WTC11 (cell line): ENCODE results near the gene AGBL5.

ENCODE experiments used
- ARID4B ChIP-seq: sonication (generic); formaldehyde crosslinking; IDR thresholded peaks from 2 replicates; pipeline ENCODE4 v1.8.0; 2023; ENCODE audit warnings: missing genetic modification reagents, mild to moderate bottlenecking, borderline replicate concordance
- ATF2 ChIP-seq: sonication (generic); formaldehyde crosslinking; IDR thresholded peaks from 2 replicates; pipeline ENCODE4 v1.8.1; 2022; ENCODE audit warnings: low read depth, missing genetic modification reagents, borderline replicate concordance
- ATF6 ChIP-seq: sonication (generic); formaldehyde crosslinking; IDR thresholded peaks from 2 replicates; pipeline ENCODE4 v1.8.1; 2023; ENCODE audit warnings: mild to moderate bottlenecking, missing genetic modification reagents
- CTCF ChIP-seq: fragments of 200-600 bp; IDR thresholded peaks from 2 replicates; pipeline ENCODE4 v1.8.0; 2022; ENCODE audit warnings: antibody characterized with exemption
- FOXP1 ChIP-seq: sonication (generic); formaldehyde crosslinking; IDR thresholded peaks from 2 replicates; pipeline ENCODE4 v1.8.0; 2022; ENCODE audit warnings: missing genetic modification reagents, mild to moderate bottlenecking, moderate library complexity, borderline replicate concordance
- NFYB ChIP-seq: sonication (generic); formaldehyde crosslinking; conservative IDR thresholded peaks from 2 replicates; pipeline ENCODE4 v1.8.0; 2022; ENCODE audit warnings: low read depth, missing genetic modification reagents
- RELA ChIP-seq: sonication (generic); formaldehyde crosslinking; IDR thresholded peaks from 2 replicates; pipeline ENCODE4 v1.8.1; 2022; ENCODE audit warnings: missing genetic modification reagents, mild to moderate bottlenecking, borderline replicate concordance
- SP1 ChIP-seq: sonication (generic); formaldehyde crosslinking; conservative IDR thresholded peaks from 2 replicates; pipeline ENCODE4 v1.8.1; 2022; ENCODE audit warnings: missing genetic modification reagents
- ZNF281 ChIP-seq: sonication (generic); formaldehyde crosslinking; IDR thresholded peaks from 2 replicates; pipeline ENCODE4 v1.8.0; 2023; ENCODE audit warnings: mild to moderate bottlenecking, missing genetic modification reagents

GRCh38 chr2:27009716-27010115, 41.8 kb upstream of the AGBL5 start:
- no peak for TF ChIP-seq RELA (CRISPR knock-in tag)
- no peak for TF ChIP-seq CTCF
- no peak for TF ChIP-seq ATF2
- no peak for TF ChIP-seq FOXP1 (CRISPR knock-in tag)
- no peak for TF ChIP-seq SP1 (CRISPR knock-in tag)
- TF ChIP-seq ARID4B (CRISPR knock-in tag): no peak
- TF ChIP-seq ATF6 (CRISPR knock-in tag): no peak
- TF ChIP-seq NFYB (CRISPR knock-in tag): no peak
- no peak for TF ChIP-seq ZNF281
